HG03469 (cell line): ENCODE results near the gene PPP6R1.

Experiments used
- ATAC-seq: cut with Tn5 transposase; IDR thresholded peaks from one replicate; pipeline ENCODE4 v1.9.1; 2021; ENCODE audit warnings: mild to moderate bottlenecking, moderate library complexity, moderate number of reproducible peaks; ENCODE audit not compliant: unreplicated experiment

PPP6R1 gene, protein sequence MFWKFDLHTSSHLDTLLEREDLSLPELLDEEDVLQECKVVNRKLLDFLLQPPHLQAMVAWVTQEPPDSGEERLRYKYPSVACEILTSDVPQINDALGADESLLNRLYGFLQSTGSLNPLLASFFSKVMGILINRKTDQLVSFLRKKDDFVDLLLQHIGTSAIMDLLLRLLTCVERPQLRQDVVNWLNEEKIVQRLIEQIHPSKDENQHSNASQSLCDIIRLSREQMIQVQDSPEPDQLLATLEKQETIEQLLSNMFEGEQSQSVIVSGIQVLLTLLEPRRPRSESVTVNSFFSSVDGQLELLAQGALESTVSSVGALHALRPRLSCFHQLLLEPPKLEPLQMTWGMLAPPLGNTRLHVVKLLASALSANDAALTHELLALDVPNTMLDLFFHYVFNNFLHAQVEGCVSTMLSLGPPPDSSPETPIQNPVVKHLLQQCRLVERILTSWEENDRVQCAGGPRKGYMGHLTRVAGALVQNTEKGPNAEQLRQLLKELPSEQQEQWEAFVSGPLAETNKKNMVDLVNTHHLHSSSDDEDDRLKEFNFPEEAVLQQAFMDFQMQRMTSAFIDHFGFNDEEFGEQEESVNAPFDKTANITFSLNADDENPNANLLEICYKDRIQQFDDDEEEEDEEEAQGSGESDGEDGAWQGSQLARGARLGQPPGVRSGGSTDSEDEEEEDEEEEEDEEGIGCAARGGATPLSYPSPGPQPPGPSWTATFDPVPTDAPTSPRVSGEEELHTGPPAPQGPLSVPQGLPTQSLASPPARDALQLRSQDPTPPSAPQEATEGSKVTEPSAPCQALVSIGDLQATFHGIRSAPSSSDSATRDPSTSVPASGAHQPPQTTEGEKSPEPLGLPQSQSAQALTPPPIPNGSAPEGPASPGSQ

DNA sequence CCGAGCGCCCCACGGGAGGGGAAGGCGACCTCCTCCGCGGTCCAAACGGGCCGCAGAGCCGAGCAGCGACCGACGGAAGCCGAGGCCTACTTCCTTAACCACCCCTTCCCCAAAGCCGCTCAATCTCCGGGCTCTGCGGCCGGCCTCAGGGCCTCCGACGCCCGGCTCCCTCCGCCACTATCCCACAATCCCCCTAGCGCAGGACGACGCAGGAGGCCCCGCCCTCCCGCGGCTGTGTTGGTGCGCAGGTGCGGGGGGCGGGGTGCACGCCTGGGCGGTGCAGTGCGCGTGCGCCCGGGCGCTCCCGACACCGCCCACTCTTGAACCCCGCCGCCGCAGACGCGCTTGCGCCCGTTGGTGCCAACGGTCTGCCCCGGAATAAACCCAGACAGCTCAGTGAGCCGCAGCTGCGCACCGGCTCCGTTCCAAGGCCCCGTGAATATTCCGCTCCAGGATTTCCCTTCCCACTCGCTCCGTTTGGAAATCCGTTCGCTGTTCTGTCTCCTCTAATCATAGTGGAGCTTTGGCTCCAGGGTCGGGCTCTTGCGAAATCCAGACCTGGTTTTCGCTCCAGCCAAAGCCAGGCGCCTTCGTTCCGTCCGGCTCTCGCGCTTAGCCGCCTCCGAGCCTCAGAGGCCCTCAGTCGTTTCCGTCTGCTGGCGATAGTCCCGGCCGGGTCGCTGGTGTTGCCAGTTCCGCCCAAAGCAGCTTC is at the start of gene PPP6R1:
PPP6R1 (minus strand) TSS at position 190 of the 712 bp plus-strand sequence. CDS start 11,914 bp downstream, outside the sequence.
- peak; percentile 51 for ATAC-seq

DNA sequence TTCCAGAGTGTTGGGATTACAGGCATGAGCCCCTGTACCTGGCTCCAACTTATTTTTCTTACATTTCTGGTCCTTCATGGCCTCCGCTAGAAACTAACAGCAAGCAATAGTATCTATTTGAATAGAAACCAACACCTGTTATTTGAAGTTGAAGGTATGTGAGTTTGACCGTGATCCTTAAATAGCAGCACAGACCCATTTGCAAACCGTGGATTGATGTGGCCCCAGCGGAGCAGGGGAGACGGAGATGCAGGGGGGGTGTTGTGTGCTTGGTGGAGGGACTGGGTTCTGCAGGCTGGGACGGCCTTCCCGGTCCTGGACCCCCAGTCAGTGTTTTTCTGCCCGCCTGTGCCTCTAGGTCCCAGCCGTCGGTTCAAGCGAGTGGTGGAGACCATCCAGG is 49.5 kb upstream of the PPP6R1 start:
- no peak for ATAC-seq

DNA sequence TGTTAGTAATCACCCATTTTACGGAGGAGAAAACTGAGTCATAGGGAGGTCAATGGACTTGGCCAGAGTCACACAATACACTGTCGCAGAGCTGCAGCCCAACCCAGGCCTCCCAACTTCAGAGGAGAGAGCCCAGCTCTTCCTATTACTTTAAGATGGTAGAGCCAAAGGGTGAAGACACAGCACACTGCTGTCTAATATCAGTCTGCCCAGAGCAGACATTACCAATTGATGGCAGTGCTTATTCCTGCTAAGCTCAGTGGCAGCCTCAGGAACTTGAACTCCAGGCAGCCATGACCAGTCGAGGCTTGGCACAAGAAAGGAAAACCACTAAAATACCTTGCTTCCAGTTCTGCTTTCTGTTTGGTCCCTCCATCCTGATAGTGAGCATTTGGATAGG is 47.9 kb upstream of the PPP6R1 start:
- no peak for ATAC-seq

DNA sequence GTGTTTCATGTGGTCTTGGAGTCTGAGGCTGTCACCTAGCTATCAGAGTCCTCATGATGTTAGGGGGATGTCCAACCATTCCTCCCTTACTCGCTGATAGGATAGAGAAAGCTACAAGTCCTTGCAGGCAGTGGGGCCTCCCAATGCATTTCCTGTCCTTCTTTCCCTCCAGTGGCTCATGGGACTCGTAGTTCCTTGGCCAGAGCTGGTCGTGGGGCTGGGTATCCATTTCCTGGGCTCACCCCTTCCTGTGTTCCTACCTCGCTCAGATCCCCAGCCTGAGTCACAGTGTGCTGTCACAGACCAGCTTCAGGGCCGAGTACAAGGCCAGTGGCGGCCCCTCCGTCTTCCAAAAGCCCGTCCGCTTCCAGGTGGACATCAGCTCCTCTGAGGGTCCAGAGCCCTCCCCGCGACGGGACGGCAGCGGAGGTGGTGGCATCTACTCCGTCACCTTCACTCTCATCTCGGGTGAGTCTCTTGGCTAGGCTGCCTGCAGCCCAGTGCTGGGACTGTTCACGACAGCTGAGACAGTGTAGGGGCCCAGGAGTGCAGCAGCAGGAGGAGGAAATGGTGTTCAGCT is 47.3 kb upstream of the PPP6R1 start:
- ATAC-seq, result no peak

DNA sequence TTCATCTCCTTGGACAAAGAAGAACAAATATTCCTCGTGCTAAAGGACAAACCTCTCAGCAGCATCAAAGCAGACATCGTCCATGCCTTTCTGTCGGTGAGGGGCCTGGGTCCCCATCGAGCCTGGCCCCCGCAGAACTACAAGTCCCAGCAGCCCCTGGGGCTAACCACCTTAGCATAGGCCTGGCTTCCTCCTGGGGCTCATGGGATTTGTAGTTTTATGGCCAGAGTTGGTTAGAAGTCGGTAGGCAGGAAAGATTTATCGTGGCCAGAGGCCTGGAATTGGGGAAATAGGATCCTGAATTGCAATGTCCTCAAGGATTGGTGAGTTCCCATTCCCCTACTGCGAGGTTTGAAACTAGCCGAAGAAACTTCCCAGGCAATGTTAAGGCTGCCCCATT is 46.7 kb upstream of the PPP6R1 start:
- ATAC-seq, result no peak

DNA sequence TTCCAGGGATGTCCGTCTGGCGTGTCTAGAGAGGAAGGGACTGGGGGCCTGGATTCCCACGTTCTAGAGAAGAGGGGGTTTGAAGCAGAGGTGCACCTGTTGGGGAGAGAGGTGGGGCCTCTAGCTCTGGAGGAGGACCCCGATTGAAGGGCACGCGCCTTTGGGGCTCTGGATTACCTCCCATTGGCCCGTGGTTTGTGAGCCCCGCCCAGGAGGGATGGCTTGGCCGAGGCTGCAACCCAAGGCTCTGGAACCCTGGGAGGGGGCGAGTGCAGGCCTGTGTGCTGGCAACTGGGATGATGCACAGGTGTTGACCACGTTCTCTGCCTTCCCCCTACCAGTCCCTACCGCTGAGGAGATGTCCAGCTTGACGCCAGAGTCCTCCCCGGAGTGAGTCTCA is 46.2 kb upstream of the PPP6R1 start:
- no peak for ATAC-seq

DNA sequence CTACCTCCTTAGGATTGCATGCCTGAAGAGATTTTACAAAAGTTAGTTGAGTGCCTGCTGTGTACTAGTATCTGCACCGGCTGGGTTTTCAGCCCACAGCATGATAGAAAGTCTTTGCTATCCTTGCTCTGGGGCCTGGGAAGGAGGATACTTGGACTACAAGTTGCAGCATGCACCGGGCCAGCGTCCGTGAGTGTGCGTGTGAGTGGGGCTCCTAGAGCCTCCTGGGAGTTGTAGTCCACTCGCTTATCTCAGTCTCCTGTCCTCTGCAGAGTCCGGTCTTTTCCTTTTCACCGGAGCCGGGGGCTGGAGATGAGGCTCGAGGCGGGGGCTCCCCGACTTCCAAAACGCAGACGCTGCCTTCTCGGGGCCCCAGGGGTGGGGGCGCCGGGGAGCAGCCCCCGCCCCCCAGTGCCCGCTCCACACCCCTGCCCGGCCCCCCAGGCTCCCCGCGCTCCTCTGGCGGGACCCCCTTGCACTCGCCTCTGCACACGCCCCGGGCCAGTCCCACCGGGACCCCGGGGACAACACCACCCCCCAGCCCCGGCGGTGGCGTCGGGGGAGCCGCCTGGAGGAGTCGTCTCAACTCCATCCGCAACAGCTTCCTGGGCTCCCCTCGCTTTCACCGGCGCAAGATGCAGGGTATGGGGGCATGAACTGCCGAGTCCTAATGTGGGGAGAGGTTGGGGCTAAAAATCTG is 45.6 kb upstream of the PPP6R1 start:
- no peak for ATAC-seq

DNA sequence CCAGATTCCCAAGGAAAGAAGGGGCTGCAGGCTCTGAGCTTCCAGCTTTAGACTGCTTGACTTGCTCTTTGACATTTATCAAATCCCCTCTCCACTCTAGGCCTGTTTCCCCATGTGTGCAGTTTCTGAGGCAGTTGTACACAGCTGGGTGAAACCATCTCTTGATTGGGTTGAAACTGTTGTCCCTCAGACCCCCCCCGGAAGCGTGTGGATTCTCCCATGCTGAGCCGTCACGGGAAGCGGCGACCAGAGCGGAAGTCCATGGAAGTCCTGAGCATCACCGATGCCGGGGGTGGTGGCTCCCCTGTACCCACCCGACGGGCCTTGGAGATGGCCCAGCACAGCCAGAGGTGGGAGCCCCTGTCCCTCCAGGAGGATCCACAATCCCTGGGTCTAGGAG is 44.7 kb upstream of the PPP6R1 start:
- ATAC-seq, result no peak

DNA sequence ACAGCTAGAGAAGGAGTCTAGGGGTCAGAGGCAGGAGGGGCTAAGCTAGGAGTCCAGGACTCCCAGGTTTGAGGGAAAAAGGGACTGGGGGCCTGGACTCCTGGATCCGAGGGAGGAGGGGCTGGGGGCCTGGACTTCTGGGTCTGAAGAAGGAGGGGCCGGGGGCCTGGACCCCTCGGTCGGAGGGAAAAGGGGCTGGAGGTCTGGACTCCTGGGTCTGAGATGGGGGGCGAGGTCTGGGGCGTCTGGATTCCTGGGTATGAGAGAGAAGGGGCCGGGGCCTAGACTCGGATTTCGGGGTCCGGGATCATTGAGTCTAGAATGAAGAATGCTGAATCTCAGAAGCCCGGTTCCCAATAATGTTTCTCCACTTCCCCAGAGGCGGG is 43.5 kb upstream of the PPP6R1 start:
- no peak for ATAC-seq

DNA sequence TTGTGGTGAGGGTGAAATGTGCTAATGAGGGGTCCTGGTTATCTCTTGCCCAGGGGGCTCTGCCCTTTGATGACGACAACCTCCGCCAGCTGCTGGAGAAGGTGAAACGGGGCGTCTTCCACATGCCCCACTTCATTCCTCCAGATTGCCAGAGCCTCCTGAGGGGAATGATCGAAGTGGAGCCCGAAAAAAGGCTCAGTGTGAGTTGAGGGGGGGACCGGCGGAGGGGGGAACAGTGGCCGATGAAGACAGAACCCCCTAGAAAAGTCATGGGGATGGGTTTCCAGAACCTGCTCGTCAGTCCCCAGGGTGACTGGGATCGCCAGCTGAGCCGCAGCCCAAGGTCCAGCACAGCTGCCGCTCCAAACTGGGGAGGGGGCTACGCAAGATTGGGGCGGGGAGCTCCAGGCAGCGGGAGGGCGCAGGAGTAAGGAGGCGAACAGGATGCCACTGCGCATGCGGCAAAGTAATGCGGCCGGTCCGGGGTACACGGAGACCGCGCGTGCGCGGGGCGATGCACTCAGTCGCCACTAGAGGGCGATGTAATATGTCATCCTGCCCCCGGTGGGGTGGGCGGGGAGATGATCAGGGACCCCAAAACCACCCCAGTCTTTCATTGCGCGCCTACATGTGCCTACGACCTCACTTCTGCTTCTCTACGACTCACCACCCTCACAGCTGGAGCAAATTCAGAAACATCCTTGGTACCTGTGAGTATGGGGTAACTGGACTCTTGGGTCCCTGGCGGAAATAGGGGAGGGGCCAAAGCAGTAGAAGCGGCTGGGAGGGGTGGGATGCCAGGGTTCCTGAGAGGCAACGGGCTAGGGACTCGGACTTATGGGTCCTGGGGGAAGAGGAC is 42.9 kb upstream of the PPP6R1 start:
- no peak for ATAC-seq

DNA sequence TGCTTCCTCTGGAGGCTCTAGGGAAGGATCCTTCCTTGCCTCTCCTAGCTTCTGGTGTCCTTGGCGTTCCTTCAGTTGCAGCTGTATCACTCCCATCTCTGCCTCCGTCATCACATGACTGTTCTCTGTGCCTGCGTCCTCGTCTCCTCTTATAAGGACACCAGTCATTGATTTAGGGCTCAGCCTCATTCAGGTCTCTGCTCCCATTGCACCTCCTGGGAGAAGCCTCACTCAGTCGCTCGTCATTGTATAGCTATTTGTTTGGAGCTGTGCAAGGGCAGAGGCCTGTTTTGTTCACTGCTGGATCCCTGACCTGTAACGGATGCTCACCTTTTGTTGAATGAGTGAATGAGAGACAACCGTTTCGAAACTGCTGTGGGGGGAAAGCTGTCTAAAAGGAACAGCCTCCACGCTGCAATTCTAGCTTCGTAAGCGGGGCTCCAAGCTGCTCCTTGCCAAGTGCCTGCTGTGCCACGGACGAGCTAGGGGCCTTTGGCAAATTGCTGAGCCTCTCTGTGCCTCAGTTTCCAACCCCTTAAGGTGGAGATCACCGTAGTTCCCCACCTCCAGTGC is 42.2 kb upstream of the PPP6R1 start:
- ATAC-seq, result no peak

DNA sequence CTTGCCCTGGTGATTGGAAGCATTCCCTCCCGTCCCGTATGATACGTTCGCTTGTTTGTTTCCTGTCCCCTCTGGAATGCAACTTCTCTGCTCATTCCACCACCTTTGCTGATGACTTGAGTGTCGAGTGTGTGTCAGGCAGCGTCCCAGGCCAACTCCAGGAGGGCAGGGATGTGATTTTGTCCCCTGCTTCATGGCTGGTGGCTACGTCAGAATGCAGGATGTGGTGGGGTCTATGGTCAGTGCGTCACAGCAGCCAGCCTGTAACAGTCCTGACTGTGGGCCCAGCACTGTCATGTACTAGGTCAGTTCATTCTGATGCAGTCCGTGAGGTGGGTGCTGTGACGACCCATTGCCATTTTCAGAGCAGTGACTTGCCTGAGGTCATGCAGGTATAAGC is 41.2 kb upstream of the PPP6R1 start:
- no peak for ATAC-seq

DNA sequence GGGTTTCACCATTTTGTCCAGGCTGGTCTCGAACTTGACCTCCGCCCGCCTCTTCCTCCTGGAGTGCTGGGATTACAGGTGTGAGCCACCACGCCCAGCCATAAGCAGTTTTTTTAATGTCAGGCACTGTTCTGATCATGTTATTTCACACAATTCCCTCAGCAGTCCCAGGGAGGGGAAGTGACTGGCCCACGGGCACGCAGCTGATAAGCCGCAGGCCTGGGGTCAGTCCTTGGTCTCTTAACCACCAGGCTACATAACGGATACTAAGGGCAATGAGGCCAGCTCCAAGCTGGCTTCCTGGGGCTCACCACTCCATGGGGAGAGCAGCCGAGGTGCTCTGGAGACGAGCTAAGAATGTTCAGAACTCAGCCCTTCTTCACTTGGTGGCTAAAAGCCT is 38.5 kb upstream of the PPP6R1 start:
- no peak for ATAC-seq

DNA sequence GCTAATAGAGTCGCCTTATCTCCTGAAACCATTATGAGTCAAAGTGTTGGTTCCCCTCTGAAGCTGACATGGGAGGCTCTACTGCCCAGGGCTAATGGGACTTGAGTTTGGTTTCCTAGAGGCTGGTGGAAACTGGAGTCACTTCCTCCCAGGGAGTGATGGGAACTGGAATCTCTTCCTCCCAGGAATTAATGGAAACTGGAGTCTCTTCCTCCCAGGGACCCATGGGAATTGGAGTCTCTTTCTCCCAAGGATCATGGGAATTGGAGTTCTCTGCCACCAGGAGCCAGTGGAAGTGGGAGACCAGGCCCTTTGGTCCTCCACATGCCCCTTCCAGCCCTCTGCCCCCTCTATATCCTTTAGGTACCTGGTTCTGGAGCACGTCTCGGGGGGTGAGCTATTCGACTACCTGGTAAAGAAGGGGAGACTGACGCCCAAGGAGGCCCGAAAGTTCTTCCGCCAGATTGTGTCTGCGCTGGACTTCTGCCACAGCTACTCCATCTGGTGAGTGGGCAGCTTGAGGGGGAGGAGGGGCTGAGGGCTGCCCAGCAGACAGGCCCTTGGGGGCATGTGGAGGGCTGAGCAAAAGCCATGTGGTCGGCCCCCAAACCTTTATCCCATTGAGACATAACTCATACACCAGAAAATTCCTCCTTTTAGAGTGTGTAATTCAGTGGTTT is 30.4 kb upstream of the PPP6R1 start:
- ATAC-seq, result no peak

DNA sequence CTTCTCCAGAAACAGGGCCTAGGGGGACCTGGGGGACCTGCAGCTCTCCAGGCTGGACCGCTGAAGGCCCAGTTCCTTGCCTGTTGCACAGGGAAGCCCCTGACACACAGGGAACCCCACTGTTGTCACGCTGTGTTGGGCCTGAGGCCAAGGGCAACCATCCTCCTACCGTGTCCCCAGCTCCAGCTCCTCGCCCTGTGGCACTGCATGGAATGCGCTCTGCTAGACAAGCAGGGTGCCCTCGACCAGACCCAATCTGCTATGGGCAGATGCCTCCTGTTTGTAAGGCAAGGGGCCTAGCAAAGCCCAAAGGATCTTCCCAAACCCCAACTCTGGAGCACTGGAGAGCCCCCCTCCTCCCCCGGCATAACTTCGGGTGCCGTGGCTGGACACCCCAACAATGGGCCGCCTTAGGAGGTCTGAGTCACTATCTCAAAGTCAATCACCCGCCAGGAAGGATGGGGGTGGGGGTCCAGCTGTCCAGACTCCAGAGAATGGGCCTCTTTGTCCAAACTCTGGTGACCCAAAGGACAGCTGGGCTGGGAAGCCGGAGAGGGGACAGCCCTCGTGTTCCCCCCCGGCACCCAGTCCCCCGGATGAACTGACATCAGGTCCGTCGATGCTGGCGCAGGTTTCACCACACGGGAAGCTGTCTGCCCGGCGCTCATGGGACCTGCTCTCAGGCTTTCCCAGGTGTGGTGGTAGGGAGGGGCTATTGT is 28.7 kb upstream of the PPP6R1 start:
- ATAC-seq, result no peak

DNA sequence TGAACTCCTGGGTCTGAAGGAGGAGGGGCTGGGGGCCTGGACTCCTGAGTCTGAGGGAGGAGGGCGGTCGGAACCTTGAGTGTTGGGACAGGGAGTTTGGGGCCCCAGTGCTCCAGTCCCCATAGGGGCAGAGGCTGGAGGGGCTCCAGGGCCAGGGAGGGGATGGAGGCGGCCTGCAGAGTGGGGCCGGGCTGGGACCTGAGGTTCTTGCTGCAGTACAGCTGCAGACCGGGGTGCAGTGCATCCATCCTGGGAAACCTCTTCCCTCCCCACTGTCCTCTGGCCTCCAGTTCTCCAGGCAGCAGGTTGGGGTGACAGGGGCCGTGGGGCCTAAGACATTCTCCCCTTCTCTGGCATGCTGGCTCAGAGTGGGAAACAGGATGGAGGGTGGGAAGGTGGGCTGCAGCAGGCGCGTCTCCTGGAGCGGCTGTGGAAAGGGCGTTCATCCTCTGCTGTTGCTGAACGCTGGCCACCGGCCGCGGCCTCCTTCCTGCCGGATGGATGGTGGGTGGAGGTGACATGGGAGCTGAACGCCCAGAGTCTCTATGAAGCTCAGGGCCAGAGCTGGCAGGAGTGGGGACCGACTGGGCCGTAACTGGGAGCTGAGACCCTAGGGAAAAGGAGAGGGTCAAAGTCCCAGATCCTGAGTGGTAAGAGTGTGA is 26.5 kb upstream of the PPP6R1 start:
- no peak for ATAC-seq

DNA sequence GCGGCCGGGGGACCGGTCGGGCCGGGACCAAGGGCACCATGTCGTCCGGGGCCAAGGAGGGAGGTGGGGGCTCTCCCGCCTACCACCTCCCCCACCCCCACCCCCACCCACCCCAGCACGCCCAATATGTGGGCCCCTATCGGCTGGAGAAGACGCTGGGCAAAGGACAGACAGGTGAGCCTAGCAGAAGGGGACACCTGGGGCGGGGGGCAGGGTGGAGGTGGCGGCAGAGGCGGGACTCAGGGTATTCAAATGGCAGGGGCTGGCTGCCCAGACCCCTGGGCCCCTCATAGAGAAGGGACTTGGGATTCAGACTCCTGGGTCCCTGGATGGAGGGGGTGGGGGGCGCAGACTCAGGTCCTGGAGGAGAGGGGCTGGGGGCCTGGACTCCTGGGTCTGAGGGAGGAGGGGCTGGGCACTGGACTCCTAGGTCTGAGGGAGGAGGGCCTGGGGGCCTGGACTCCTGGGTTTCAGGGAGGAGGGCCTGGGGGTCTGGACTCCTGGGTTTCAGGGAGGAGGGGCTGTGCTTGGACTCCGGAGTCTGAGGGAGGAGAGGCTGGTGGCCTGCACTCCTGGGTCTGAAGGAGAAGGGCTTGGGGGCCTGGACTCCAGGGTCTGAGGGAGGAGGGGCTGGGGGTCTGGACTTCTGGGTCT is 25.7 kb upstream of the PPP6R1 start:
- ATAC-seq, result no peak
